WERI-Rb-1 (cell line): ENCODE results near the gene STON1.
"Not testable (repeated sequence)": the region's sequence is repeated elsewhere in the genome, so short reads cannot be mapped to it uniquely, and the experiment has no call there.

Source experiments
- DNase-seq: peaks from one replicate; pipeline ENCODE4 v3.0.0-alpha.2; 2020
- H3K27ac ChIP-seq: fragments of 250-450 bp; sonication (Bioruptor Pico); 2 replicates; pipeline ENCODE4 v1.5.1; 2020; ENCODE audit warnings: mild to moderate bottlenecking, moderate library complexity
- H3K27me3 ChIP-seq: fragments of 250-450 bp; sonication (Bioruptor Pico); 2 replicates; pipeline ENCODE4 v1.5.1; 2021; ENCODE audit warnings: mild to moderate bottlenecking, low read depth, moderate library complexity; ENCODE audit not compliant: insufficient read depth, severe bottlenecking
- H3K36me3 ChIP-seq: fragments of 250-450 bp; sonication (Bioruptor Pico); 2 replicates; pipeline ENCODE4 v1.5.1; 2020; ENCODE audit warnings: mild to moderate bottlenecking, moderate library complexity
- H3K4me3 ChIP-seq: 2 replicates; pipeline ENCODE4 v1.5.1; 2011; ENCODE audit warnings: low read depth, mild to moderate bottlenecking, control low read depth, low read length
- H3K9me3 ChIP-seq: fragments of 250-450 bp; sonication (Bioruptor Pico); 2 replicates; pipeline ENCODE4 v1.5.1; 2021; ENCODE audit warnings: mild to moderate bottlenecking, moderate library complexity; ENCODE audit not compliant: severe bottlenecking
- CTCF ChIP-seq: IDR thresholded peaks from 2 replicates; pipeline ENCODE4 v1.5.1; 2011; ENCODE audit warnings: low read depth, mild to moderate bottlenecking, control low read depth, inconsistent platforms, low read length

STON1 gene

GRCh38 chr2:48613211-48613610, 83.3 kb downstream of the STON1 start:
- Histone ChIP-seq H3K27ac (no peak overlapping the region), H3K36me3 (no peaks in the 10 kb centered on the region)

GRCh38 chr2:48614581-48614980, 84.6 kb downstream of the STON1 start:
- not testable (repeated sequence) for H3K4me3 ChIP-seq, H3K27me3 ChIP-seq, H3K9me3 ChIP-seq, DNase-seq, H3K36me3 ChIP-seq, H3K27ac ChIP-seq

More at GRCh38 chr2:48613211-48613610, 83.3 kb downstream of the STON1 start:
- TF ChIP-seq CTCF = no peak
- no peaks in the 10 kb centered on the region for H3K27me3 ChIP-seq
- H3K4me3 ChIP-seq = no peak overlapping the region
- peaks cover 3% of the 10 kb centered on the region for H3K9me3 ChIP-seq
- no peak for DNase-seq

GRCh38 chr2:48617618-48618017, 87.7 kb downstream of the STON1 start, which contains the start of gene GTF2A1L:
GTF2A1L (plus strand) TSS chr2:48617856; CDS start chr2:48617875, 19 bp downstream.
- no peak for DNase-seq
- H3K4me3 ChIP-seq = no peak within 1 kb of the TSS
- no peak for TF ChIP-seq CTCF

DNA sequence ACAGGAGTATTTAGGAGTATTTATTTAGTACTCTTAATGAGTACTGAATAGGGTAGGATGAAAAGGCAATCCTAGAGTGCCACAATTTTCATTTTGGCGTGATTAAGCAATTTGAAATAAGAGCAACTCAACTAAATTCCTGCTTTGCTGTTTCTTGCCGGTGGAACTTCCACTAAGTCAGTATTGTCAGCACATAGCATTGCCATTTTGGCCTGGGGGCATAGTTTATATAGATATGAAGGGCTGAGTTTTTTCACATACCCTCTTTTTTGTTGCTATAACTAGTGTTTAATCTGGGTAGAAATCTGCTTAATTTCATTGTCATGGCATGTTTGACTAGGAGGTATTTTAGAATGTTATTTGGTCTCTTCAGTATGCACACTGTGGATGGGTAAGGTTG, 89.6 kb downstream of the STON1 start:
- no peak for DNase-seq
- Histone ChIP-seq H3K9me3 (peaks cover 3% of the 10 kb centered on the region), H3K27ac (no peak overlapping the region), H3K27me3 (no peaks in the 10 kb centered on the region), H3K36me3 (no peaks in the 10 kb centered on the region), H3K4me3 (no peak overlapping the region)
- TF ChIP-seq CTCF = no peak

More at GRCh38 chr2:48617618-48618017, 87.7 kb downstream of the STON1 start, which contains the start of gene GTF2A1L:
- Histone ChIP-seq H3K27ac (no peak within 1 kb of the TSS), H3K27me3 (no peaks in the 10 kb centered on the region), H3K9me3 (peaks cover 3% of the 10 kb centered on the region), H3K36me3 (no peaks in the 10 kb centered on the region)

DNA sequence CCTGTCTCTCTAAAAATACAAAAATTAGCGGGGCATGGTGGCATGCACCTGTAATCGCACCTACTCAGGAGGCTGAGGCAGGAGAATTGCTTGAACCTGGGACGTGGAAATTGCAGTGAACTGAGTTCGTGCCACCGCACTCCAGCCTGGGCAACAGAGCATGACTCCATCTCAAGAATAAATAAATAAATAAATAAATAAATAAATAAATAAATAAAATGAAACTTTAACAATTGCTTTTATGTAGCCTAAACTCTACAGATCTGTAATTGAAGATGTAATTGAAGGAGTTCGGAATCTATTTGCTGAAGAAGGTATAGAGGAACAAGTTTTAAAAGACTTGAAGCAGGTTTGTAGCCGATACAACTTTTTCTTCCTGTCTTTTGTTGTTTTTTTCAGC, 90.7 kb downstream of the STON1 start:
- no peak for TF ChIP-seq CTCF
- Histone ChIP-seq H3K4me3 (no peak overlapping the region), H3K36me3 (no peaks in the 10 kb centered on the region), H3K27me3 (no peaks in the 10 kb centered on the region), H3K9me3 (peaks cover under 1% of the 10 kb centered on the region), H3K27ac (no peak overlapping the region)
- DNase-seq = no peak

GRCh38 chr2:48622691-48623090, 92.7 kb downstream of the STON1 start:
- not testable (repeated sequence) for H3K4me3 ChIP-seq, H3K36me3 ChIP-seq, DNase-seq, H3K27ac ChIP-seq, H3K9me3 ChIP-seq, H3K27me3 ChIP-seq

- Histone ChIP-seq H3K27ac (no peak overlapping the region), H3K27me3 (no peaks in the 10 kb centered on the region)
- no peak for DNase-seq
Measured at GRCh38 chr2:48624696-48625095, 94.7 kb downstream of the STON1 start.

More at GRCh38 chr2:48624696-48625095, 94.7 kb downstream of the STON1 start:
- no peaks in the 10 kb centered on the region for H3K36me3 ChIP-seq
- no peak overlapping the region for H3K4me3 ChIP-seq
- H3K9me3 ChIP-seq = no peaks in the 10 kb centered on the region
- no peak for TF ChIP-seq CTCF
